ENCODE measurements around the gene KISS1R. TPM values are rescaled to one million over a fixed set of nuclear protein-coding genes. Genes with fewer than 3 reads are reported as not detected.

KISS1R gene
- total and polyA plus RNA-seq, 2 of the 4 experiments (the other 2 are of a cell fraction): not detected

DNA sequence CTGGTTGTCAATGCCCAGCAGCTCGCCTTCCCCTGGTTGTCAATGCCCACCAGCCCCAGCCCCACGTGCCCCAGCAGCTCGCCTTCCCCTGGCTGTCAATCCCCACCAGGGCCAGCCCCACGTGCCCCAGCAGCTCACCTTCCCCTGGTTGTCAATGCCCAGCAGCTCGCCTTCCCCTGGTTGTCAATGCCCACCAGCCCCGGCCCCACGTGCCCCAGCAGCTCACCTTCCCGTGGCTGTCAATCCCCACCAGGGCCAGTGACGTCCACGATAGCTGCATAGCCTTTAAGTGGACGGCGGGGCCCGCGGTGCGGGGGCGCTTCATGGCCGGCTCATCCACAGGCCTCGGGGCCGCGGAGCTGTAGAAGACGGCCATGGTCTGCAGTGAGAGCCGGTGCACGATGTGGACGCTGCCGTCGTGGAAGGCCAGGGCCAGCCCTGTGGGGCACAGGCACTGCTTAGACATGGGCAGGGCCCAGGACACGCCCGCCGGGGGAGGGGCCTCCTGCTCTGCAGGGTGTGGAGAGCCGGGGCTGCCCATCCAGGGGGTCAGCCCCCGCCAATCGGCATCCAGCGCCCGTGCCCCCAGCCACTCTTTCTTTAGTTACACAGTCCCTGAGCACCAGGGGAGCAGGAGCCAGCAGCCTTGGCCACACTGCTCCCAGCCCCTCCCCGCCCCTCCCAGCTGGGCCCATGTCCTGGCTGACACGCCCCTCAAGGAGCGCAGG is 37.3 kb upstream of the KISS1R start:
- H3K9me3 ChIP-seq (ENCODE audit: control insufficient read depth, insufficient read depth, low read length): no peaks in the 10 kb centered on the region
- H3K4me2 ChIP-seq (ENCODE audit: low read depth, low read length): no peak overlapping the region
- H3K27ac ChIP-seq (ENCODE audit: insufficient read depth, low read length): no peak overlapping the region
- H3K4me1 ChIP-seq (ENCODE audit: control insufficient read depth, insufficient read depth, low read length): no peaks in the 10 kb centered on the region
- H3K4ac ChIP-seq (ENCODE audit: low read depth, low read length): no peak overlapping the region
- H2AK5ac ChIP-seq (ENCODE audit: low read depth, low read length): no peak overlapping the region
- no peak overlapping the region for H4K91ac ChIP-seq (ENCODE audit: insufficient read depth, low read depth, low read length)
- no peak overlapping the region for H3K18ac ChIP-seq (ENCODE audit: low read depth, low read length)
- dilution Hi-C loops (cut with HindIII; ENCODE audit: low sequenced_read_pairs, unreplicated experiment): no loop called here
- H2AFZ ChIP-seq (replicated peaks; ENCODE audit: low read length, poor library complexity): no peak overlapping the region
- no peak overlapping the region for H4K5ac ChIP-seq (ENCODE audit: low read depth, low read length)
- no peak overlapping the region for H3K9ac ChIP-seq (ENCODE audit: low read depth, low read length)
- in situ Hi-C loops (cut with MboI; ENCODE audit: low sequenced_read_pairs): no loop called here
- no peaks in the 10 kb centered on the region for H3K27me3 ChIP-seq (ENCODE audit: control insufficient read depth, insufficient read depth, low read length)
- no peak overlapping the region for H3K14ac ChIP-seq (replicated peaks; ENCODE audit: low read depth, low read length)
- no peak overlapping the region for H2BK120ac ChIP-seq (ENCODE audit: low read depth, low read length)
- 89% methylated on average over 24 of the region's 37 CpGs; no CpG with 5 or more reads in 1 of the 2 experiments for WGBS, 2 experiments (ENCODE audit: extremely low coverage in 2 of 2, insufficient read length in 1 of 2)
- no peaks in the 10 kb centered on the region for H3K9me1 ChIP-seq (ENCODE audit: insufficient read depth, low read length)
- no peak overlapping the region for H2BK20ac ChIP-seq (ENCODE audit: low read depth, low read length)
- H4K20me1 ChIP-seq (ENCODE audit: insufficient read depth, low read length): peaks cover 10% of the 10 kb centered on the region
- DNase-seq: no peak
- no peak overlapping the region for H4K8ac ChIP-seq (ENCODE audit: low read depth in 2 of 2, low read length in 2 of 2)
- H3K56ac ChIP-seq (ENCODE audit: extremely low read depth, insufficient read depth, low read length): no peak overlapping the region
- no TSS peak for BruUV-seq (replicated peaks)
- H3K23ac ChIP-seq (ENCODE audit: low read depth, low read length): no peak overlapping the region
- ChIA-PET CTCF (no interaction called here), POLR2A (ENCODE audit: unreplicated experiment) (interaction anchor here (0.6 kb wide), 1 partner anchor 31 kb away, joined by 4 read pairs; no protein-coding TSS in a partner anchor)
- no peak overlapping the region for H2AK9ac ChIP-seq (replicated peaks; ENCODE audit: low read depth, low read length, poor library complexity)
- no peak overlapping the region for H2BK5ac ChIP-seq (ENCODE audit: low read depth, low read length, poor library complexity, severe bottlenecking)
- peaks cover 0 to 7% of the 10 kb centered on the region in 2 experiments; a peak in 1 of 4 replicates for H3K79me1 ChIP-seq (ENCODE audit: low read depth in 1 of 2, low read length in 2 of 2)
- peaks cover 70% of the 10 kb centered on the region for H3K36me3 ChIP-seq (ENCODE audit: control insufficient read depth, insufficient read depth, low read length)
- no peak for TF ChIP-seq POLR2A (IDR thresholded peaks at IDR 0.05; ENCODE audit: low read depth, low read length)
- no peak for TF ChIP-seq CEBPB (IDR thresholded peaks at IDR 0.05; ENCODE audit: low read depth, low read length)
- TF ChIP-seq, protein P1, sequence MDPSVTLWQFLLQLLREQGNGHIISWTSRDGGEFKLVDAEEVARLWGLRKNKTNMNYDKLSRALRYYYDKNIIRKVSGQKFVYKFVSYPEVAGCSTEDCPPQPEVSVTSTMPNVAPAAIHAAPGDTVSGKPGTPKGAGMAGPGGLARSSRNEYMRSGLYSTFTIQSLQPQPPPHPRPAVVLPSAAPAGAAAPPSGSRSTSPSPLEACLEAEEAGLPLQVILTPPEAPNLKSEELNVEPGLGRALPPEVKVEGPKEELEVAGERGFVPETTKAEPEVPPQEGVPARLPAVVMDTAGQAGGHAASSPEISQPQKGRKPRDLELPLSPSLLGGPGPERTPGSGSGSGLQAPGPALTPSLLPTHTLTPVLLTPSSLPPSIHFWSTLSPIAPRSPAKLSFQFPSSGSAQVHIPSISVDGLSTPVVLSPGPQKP (IDR thresholded peaks at IDR 0.05; ENCODE audit: borderline replicate concordance, low read depth, low read length): no peak
- no peak for TF ChIP-seq NFE2L2 (IDR thresholded peaks at IDR 0.05; ENCODE audit: low read depth, low read length)
- TF ChIP-seq BHLHE40 (IDR thresholded peaks at IDR 0.05; ENCODE audit: low read depth, low read length): no peak
- no peak for TF ChIP-seq MAFK (IDR thresholded peaks at IDR 0.05; ENCODE audit: low read depth, low read length)
- no peak for TF ChIP-seq RAD21 (IDR thresholded peaks at IDR 0.05; ENCODE audit: low read length)
- TF ChIP-seq FOS (IDR thresholded peaks at IDR 0.05; ENCODE audit: low read depth, low read length): no peak
- TF ChIP-seq SMC3 (IDR thresholded peaks at IDR 0.05; ENCODE audit: low read depth, low read length): no peak
- TF ChIP-seq RCOR1 (IDR thresholded peaks at IDR 0.05; ENCODE audit: insufficient replicate concordance, low read length): no peak
- TF ChIP-seq, protein P2, sequence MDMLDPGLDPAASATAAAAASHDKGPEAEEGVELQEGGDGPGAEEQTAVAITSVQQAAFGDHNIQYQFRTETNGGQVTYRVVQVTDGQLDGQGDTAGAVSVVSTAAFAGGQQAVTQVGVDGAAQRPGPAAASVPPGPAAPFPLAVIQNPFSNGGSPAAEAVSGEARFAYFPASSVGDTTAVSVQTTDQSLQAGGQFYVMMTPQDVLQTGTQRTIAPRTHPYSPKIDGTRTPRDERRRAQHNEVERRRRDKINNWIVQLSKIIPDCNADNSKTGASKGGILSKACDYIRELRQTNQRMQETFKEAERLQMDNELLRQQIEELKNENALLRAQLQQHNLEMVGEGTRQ (IDR thresholded peaks at IDR 0.05; ENCODE audit: low read depth, low read length): no peak
- no peak for TF ChIP-seq RFX5 (IDR thresholded peaks at IDR 0.05; ENCODE audit: low read depth, low read length)
- no peak for TF ChIP-seq CTCF (conservative IDR thresholded peaks at IDR 0.05; ENCODE audit: low read depth, low read length)
- TF ChIP-seq MAZ (IDR thresholded peaks at IDR 0.05; ENCODE audit: borderline replicate concordance, low read depth, low read length): no peak
- ATAC-seq (ENCODE audit: low read depth): no peak
- no peak overlapping the region for H2BK15ac ChIP-seq (ENCODE audit: low read depth, low read length)
- intact Hi-C loops (cut with micrococcal nuclease): no loop called here
- H3K4me3 ChIP-seq (ENCODE audit: insufficient read depth, low read depth, low read length): no peak overlapping the region

All from IMR-90 (cell line).